Cardiac septum (tissue), 1 donor: ENCODE results near the gene VANGL2. TPM values are rescaled to one million over a fixed set of nuclear protein-coding genes. Genes with fewer than 3 reads are reported as not detected.

Experiments
- DNase-seq: peaks from one replicate; pipeline ENCODE4 v3.0.0-alpha.2; 2020; ENCODE audit warnings: low spot score
- intact Hi-C: fragments of 100-400 bp; cut with DNase I; formaldehyde crosslinking; loops from one replicate; pipeline ENCODE4 v1.14.0; 2022
- total RNA-seq: library from RNA; stranded (reverse); fragmentation: NEBNext Ultra II Directional; extraction: Animal tissue kit (Norgen Biotek cat#: 25700); gene quantifications from one replicate; pipeline ENCODE4 v1.2.1, GENCODE V29; 2021
- donor health status: DM: no; HTN: no; CAD: no.

VANGL2 gene
- total RNA-seq, 1 donor from 2014 or later: 1.4 TPM

GRCh38 chr1:160419150-160419837 lies 18.9 kb downstream of the VANGL2 start:
- intact Hi-C loops: no loop called here
- DNase-seq: no peak

- no peak for DNase-seq
- intact Hi-C loops: no loop called here
Observed at GRCh38 chr1:160419838-160420169, 19.4 kb downstream of the VANGL2 start.

- no peak for DNase-seq
- intact Hi-C loops: no loop called here
Observed at GRCh38 chr1:160420881-160421842, 20.8 kb downstream of the VANGL2 start.

DNA sequence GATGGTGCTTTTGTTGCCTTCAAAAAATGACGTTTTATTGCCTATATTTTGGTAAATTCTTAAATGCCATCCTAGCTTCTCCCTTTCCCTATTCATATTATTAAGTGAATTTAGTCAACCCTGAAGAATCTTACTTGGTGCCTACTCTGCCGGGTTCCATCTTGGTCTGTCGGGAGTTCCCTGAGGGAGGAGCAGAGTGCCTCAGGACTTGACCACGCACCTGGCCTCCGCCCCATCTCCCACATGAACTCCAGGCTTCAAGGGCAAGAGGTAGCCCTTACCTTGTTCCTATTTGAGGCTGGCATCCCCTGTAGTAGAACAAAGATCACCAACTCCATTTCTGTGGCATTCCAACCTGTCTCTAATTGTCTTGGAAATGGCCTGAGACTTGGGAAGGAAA lies 21.5 kb downstream of the VANGL2 start:
- no peak for DNase-seq

DNA sequence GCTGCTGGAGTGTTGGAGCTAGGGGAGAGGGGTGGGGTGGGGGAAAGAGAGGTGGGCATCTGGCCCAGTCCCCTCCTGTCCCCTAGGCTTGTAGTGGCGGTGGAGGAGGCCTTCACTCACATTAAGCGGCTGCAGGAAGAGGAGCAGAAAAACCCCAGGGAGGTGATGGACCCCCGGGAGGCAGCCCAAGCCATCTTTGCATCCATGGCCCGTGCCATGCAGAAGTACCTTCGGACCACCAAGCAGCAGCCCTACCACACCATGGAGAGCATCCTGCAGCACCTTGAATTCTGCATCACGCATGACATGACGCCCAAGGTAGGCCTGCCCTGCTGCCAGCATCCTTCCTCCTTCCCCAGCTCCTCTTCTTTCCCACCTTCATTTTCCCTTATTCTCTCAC lies 23.6 kb downstream of the VANGL2 start:
- DNase-seq: no peak
- intact Hi-C loops: no loop called here

More for the DNA sequence above, 21.5 kb downstream of the VANGL2 start:
- intact Hi-C loops: no loop called here

GRCh38 chr1:160425847-160426246 lies 25.5 kb downstream of the VANGL2 start:
- intact Hi-C loops: loop anchor here (2.0 kb wide), 1 partner anchor 181 kb away; no protein-coding TSS in a partner anchor
- DNase-seq: no peak

DNA sequence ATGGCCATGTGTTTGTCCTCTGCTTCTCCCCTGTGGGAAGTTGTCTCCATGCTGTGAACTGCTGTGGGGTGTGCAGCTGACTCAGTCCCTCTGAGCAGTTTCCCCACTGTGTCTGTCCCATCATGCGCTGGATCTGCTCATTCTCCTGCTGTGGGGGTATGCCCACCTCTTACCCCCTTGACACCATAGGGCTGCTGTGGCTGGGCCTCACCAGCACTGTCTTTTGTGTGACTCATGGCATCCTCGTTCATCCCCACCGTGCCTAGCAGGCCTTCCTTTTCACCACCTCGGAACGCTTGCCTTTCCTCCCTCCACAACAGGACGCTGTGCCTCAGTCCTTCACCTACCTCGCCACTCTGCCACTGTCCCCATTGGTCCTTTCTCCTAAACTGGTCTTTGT lies 27.3 kb downstream of the VANGL2 start:
- DNase-seq: no peak
- intact Hi-C loops: loop anchor here (2.0 kb wide), 1 partner anchor 179 kb away; no protein-coding TSS in a partner anchor

DNA sequence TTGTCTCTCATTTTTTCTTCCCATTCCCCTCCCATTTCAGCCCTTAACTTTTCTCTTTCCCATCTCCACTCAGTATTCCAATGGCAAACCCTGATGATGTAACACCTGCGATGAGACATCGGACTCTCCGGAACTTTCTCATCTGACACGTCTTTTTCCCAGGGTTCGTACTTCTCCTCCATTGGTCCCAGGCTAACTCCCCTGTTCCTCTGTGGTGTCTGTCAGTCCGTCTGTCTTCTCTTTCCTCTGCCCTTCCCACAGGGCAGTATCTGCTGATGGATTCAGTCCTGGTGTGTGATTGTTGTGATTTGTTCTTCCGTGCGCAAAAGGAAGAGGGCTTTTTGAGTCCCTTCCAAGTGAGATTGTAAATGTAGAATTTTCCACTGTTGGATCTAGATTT lies 27.7 kb downstream of the VANGL2 start:
- no peak for DNase-seq
- intact Hi-C loops: no loop called here

DNA sequence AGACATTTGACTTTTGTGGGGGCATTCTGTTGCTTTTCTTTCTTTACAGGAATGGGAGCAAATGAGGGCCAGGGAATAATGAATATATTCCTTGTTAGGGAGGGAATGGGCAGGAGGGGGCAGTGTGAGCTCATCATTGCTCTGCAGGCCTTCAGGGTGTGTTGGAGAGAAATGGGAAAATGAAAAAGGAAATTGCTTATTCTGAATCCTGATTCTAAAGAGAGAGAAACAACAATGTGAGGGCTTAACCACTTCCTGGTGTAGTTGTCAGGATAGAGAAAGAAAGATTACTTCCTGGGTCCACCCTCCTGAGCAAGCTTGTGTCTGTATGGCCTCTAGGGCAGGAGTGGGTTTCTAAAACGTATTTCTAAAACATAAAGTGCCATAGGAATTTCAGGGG lies 28.3 kb downstream of the VANGL2 start:
- DNase-seq: no peak
- intact Hi-C loops: no loop called here

- no peak for DNase-seq
- intact Hi-C loops: no loop called here
Observed at GRCh38 chr1:160429125-160429561, 28.8 kb downstream of the VANGL2 start.

GRCh38 chr1:160429702-160430535 lies 29.6 kb downstream of the VANGL2 start:
- intact Hi-C loops: no loop called here

DNA sequence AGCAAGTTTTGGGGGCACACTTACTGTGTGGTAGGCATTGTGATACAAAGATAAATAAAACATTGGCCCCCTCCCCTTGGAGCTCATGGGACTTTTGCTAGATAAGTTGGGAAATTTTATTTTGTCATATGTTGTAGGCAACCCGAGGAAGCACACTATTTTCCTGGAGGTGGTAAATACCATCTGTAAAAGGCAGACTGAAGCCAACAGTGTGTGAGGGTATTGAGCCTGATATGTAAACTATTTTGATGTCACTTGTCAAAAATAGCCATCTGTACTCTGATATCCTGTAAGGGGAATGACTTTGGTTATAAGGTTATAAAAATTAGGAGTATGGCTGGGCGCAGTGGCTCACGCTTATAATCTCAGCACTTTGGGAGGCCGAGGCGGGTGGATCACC lies 30.6 kb downstream of the VANGL2 start:
- intact Hi-C loops: no loop called here
- no peak for DNase-seq

More at GRCh38 chr1:160429702-160430535, 29.6 kb downstream of the VANGL2 start:
- no peak for DNase-seq

GRCh38 chr1:160431571-160431970 lies 31.2 kb downstream of the VANGL2 start:
- no peak for DNase-seq
- intact Hi-C loops: no loop called here

DNA sequence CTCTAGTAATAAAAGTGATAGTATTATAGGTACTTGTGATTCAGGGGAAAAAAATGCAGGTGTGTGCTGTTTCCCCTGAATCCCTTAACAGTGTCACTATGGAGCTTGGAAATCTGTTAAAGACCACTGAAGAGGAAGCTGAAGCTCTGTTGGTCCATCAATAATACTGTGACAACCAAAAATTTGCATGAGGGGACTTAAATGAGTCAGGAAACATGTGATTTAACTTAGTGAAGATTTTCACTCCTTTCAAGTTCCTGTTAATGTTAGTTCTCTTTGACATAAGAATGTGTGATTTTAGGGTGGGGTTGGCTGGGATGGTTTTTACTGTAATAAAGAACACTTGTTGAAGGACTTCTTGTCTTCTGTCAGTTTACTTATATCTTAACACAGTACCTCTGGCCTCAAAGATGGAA lies 32.0 kb downstream of the VANGL2 start:
- DNase-seq: no peak
- intact Hi-C loops: no loop called here

DNA sequence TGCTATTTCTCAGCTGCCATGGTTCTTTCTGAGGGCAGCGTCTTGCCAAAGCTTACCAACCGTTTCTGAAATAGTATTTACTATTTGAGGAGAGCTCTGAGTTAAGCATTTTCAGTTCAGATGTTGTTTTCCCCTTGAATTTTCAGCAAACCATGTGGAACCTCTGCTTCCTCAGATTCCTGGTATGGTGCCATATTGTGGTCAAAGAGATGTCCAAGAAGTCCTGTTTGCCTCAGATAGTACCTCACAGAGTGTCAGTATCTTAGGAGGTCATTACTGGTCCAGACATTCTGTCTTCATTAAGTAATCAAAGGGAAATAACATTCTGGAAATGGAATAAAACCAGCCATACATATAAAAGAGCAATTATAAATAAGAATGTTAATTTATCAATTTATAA lies 36.6 kb downstream of the VANGL2 start:
- intact Hi-C loops: no loop called here
- no peak for DNase-seq

DNA sequence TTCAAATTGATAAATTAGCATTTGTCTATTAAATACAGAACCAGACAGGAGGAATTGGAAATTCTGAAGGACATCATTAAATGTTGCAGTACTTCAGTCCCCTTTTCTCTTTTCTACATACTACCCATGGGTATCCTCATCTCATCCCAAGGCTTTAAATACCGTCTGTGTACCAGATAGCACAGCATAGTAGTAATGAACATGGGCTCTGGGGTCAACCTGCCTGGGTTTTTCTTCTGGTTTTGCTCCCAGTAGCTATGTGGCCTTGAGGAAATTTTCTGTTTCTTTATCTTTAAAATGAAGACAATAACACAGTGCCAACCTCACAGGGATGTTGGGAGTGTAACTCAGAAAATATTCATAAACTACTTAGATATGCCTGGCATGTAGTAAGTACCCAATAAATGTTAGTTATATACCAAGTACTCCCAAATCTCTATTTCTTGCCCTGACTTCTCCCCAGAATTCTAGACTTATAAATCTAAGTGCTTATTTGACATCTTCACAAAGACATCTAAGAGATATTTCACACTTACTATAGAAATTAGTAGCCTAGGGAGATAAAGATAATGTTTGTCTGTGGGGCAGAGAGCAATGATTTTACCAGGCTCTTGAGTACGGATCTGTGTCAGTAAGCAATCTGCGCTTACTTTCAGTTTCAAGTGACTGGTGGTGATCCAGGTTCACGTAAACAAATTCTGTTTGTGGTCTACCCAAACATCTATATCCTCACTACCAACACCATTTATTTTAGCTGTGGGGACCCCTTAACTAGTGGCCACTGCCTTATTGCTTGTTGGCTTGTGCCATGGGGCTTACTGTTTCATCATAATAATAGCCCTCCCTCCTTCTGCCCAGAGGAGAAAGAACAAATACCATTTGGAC lies 37.3 kb downstream of the VANGL2 start:
- intact Hi-C loops: no loop called here
- DNase-seq: no peak

DNA sequence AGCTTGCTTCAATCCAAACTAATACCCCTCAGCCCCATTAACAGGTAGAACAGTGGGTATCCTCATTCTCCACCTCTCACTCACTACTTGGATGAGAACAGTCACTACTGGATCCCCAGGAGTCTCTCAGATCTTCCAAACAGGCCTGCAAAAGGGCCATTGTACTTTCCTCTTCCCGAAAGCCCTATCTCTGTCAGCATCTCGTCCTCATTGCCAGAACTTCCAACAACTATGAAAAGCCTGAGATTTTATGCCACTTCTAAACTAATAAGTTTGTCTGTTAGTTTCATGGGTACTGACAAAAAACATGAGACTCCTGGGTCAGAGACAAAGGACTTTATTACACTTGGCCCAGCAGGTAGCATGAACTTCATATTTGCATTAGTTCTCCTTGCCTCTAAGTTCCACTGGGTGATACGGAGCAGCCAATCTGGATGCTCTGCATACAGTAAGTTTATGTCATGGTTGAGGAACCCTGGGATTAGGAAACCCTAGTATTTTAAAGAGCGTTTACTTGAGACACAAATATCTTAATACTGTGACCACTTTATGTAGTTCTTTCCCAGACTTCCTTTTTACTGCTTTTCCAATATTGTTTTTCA lies 38.1 kb downstream of the VANGL2 start:
- intact Hi-C loops: no loop called here
- no peak for DNase-seq

DNA sequence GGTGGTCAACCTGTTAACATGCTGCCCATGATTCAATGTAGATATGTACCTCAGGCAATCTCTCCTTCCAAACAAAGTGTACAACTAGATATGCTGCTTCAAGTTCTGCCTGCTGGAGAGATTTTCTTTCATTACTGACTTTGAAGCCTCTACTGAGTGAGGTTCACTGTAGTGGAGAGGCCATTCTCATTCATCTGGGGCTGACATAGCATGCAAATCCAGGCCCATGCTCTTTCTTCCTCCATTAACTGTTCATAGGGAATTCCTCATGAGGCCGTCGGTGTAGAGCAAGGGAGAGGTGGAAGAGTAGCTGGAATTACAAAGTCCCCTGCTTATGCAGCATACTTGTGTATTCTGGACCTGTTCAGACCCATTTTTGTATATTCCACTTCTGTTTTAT lies 38.6 kb downstream of the VANGL2 start:
- no peak for DNase-seq
- intact Hi-C loops: no loop called here

GRCh38 chr1:160439718-160440117 lies 39.4 kb downstream of the VANGL2 start:
- intact Hi-C loops: no loop called here

More at GRCh38 chr1:160439718-160440117, 39.4 kb downstream of the VANGL2 start:
- no peak for DNase-seq
